Measurements from ENCODE around the gene NFIA.

Gene NFIA

GRCh38 chr1:61389194-61389925 lies 307.0 kb downstream of the NFIA start:
- DNase-seq (ENCODE audit: low read depth in 2 of 3, low spot score in 2 of 3), result no peak

- DNase-seq (ENCODE audit: low read depth in 2 of 3, low spot score in 2 of 3), result no peak
Measured at GRCh38 chr1:61389926-61390845, 307.8 kb downstream of the NFIA start.

GRCh38 chr1:61391730-61392129 lies 309.4 kb downstream of the NFIA start:
- no peak for DNase-seq (ENCODE audit: low read depth in 2 of 3, low spot score in 2 of 3)

- DNase-seq (ENCODE audit: low read depth in 2 of 3, low spot score in 2 of 3), result no peak
Measured at GRCh38 chr1:61392409-61393242, 310.3 kb downstream of the NFIA start.

GRCh38 chr1:61393575-61393974 lies 311.2 kb downstream of the NFIA start:
- no peak for DNase-seq (ENCODE audit: low read depth in 2 of 3, low spot score in 2 of 3)

GRCh38 chr1:61395146-61395800 lies 312.9 kb downstream of the NFIA start:
- no peak for DNase-seq (ENCODE audit: low read depth in 2 of 3, low spot score in 2 of 3)

GRCh38 chr1:61397495-61397894 lies 315.1 kb downstream of the NFIA start:
- DNase-seq (ENCODE audit: low read depth in 2 of 3, low spot score in 2 of 3), result no peak

- DNase-seq (ENCODE audit: low read depth in 2 of 3, low spot score in 2 of 3), result no peak
Measured at GRCh38 chr1:61397935-61398334, 315.6 kb downstream of the NFIA start.

GRCh38 chr1:61399199-61399598 lies 316.8 kb downstream of the NFIA start:
- no peak for DNase-seq (ENCODE audit: low read depth in 2 of 3, low spot score in 2 of 3)

GRCh38 chr1:61400131-61400770 lies 317.9 kb downstream of the NFIA start:
- DNase-seq (ENCODE audit: low read depth in 2 of 3, low spot score in 2 of 3), result no peak

- DNase-seq (ENCODE audit: low read depth in 2 of 3, low spot score in 2 of 3), result no peak
Measured at GRCh38 chr1:61400997-61401396, 318.6 kb downstream of the NFIA start.

- DNase-seq (ENCODE audit: low read depth in 2 of 3, low spot score in 2 of 3), result no peak
Measured at GRCh38 chr1:61403679-61404596, 321.6 kb downstream of the NFIA start.

- no peak for DNase-seq (ENCODE audit: low read depth in 2 of 3, low spot score in 2 of 3)
Measured at GRCh38 chr1:61404597-61405376, 322.4 kb downstream of the NFIA start.

- no peak for DNase-seq (ENCODE audit: low read depth in 2 of 3, low spot score in 2 of 3)
Measured at GRCh38 chr1:61406467-61406866, 324.1 kb downstream of the NFIA start.

GRCh38 chr1:61412601-61413000 lies 330.2 kb downstream of the NFIA start:
- DNase-seq (ENCODE audit: low read depth in 2 of 3, low spot score in 2 of 3), result no peak

- no peak for DNase-seq (ENCODE audit: low read depth in 2 of 3, low spot score in 2 of 3)
Measured at GRCh38 chr1:61419196-61419595, 336.8 kb downstream of the NFIA start.

GRCh38 chr1:61419657-61420056 lies 337.3 kb downstream of the NFIA start:
- no peak for DNase-seq (ENCODE audit: low read depth in 2 of 3, low spot score in 2 of 3)

- no peak for DNase-seq (ENCODE audit: low read depth in 2 of 3, low spot score in 2 of 3)
Measured at GRCh38 chr1:61420243-61420642, 337.9 kb downstream of the NFIA start.

Data from activated CD8-positive, alpha-beta memory T cell treated with anti-CD3 and anti-CD28 coated beads for 48 hours (primary cell).